ENCODE data around the gene RAB43.
"Not testable (repeated sequence)": the region's sequence is repeated elsewhere in the genome, so short reads cannot be mapped to it uniquely, and the experiment has no call there.

Gene RAB43

DNA sequence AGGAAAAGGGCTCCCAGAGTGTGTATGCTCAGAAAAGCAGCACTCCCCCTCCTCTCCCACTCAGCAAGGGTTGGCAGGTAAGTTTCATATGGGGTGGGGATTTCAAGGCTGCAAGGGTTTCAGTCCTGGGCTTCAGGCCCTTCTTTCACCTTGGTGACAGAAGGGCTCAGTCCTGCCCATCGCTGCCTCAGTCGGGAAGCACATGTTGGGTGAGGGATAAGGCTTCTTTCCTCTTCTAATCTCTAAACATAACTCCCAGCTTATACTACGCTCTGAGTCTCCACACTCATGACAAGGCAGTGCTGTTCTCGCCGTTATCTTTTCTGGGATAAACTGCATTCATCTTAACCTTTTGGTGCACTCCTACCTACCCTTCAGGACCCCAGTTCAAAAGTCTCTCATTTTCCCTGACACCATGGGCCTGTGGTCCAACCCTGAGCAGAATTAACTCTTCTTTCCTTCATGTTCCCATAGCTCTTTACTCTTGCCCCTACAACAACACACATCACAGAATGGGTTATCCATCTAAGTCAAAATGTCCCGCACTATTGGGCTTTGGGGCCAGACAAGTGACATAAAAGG, 17.0 kb downstream of the RAB43 start:
- Histone ChIP-seq H3K9me3 (ENCODE audit: control insufficient read depth, insufficient read depth, low read length) (no peaks in the 10 kb centered on the region), H3K36me3 (ENCODE audit: control insufficient read depth, insufficient read depth, low read length) (peaks cover 6% of the 10 kb centered on the region), H3K4me1 (ENCODE audit: control insufficient read depth, insufficient read depth, low read length) (no peaks in the 10 kb centered on the region), H3K9ac (ENCODE audit: low read depth, low read length) (no peak overlapping the region), H3K27me3 (ENCODE audit: control insufficient read depth, insufficient read depth, low read length) (no peaks in the 10 kb centered on the region), H3K4me3 (ENCODE audit: low read depth, low read length) (no peak overlapping the region)

DNA sequence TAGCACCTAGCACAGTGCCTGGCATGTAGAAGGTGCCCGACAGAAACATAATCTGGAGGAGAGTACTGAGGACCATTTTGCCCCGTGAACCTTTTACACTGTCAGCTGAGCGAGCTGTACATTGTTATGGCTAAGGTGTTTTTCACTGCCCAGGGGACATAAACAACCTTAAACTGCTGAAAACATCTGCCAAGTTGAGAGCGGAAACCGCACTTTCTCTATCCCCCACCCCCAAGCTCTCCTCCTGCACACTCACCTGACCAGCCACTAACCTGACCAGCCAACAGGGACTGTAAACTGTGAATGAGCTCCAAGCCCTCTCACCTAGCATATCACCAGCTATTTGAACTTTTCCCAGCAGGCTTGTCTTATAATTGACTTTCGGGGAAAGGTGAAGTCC, 17.6 kb downstream of the RAB43 start:
- Histone ChIP-seq H3K36me3 (ENCODE audit: control insufficient read depth, insufficient read depth, low read length) (peaks cover 6% of the 10 kb centered on the region), H3K27me3 (ENCODE audit: control insufficient read depth, insufficient read depth, low read length) (no peaks in the 10 kb centered on the region), H3K9ac (ENCODE audit: low read depth, low read length) (no peak overlapping the region), H3K4me1 (ENCODE audit: control insufficient read depth, insufficient read depth, low read length) (no peaks in the 10 kb centered on the region), H3K9me3 (ENCODE audit: control insufficient read depth, insufficient read depth, low read length) (no peaks in the 10 kb centered on the region), H3K4me3 (ENCODE audit: low read depth, low read length) (no peak overlapping the region)

DNA sequence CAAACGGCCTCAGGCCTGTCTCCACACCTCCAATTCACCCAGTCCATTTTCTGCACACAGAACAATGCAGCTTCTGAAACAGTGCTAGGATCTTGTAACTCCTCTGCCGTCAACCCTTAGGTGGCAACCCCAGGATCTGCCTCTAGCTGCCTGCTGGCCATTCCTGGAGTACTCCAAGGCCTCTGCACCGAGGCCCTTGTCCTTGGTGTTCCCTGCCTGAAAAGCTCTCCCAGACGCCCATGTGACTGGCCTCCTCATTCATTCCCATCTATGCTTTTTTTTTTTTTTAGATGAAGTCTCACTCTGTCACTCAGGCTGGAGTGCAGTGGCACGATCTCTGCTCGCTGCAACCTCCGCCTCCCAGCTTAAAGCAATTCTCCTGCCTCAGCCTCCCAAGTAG, 18.3 kb downstream of the RAB43 start:
- peaks cover 6% of the 10 kb centered on the region for H3K36me3 ChIP-seq (ENCODE audit: control insufficient read depth, insufficient read depth, low read length)
- no peak overlapping the region for H3K4me3 ChIP-seq (ENCODE audit: low read depth, low read length)

DNA sequence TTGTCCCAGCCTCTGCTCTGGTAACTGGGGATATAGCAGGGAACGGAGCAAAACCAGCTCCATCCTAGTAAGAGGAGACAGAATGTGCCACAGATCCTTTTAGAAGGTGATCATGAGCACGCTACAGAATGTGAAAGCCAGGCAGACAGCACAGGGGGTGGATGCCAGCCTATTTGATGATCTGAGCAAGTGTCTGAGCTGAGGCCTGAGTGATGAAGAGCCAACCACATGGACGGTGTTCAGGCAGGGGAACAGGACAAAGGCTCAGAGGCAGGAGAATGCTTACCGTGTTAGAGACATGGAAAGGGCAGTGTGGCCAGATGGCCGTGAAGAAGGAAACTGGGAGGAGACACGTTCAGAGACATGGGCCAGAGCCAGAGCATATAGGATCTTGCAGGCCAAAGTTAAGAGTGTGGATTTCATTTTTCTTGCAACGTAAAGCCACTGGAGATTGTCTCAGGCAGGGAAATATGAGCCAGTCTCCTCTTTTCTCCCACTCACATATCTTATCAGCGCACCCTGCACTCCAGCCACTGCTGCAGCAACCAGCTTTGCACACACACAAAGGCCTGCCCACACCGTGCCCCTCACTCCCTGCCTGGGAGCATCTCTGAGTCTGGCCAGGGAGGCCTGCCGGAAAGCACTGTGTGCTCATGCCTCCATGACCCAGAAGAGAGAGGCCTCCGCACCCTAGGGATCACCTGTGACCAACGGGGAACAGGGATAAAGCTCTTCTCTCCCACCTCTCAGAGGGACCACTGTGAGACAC, 20.1 kb downstream of the RAB43 start:
- Histone ChIP-seq H3K4me1 (ENCODE audit: control insufficient read depth, insufficient read depth, low read length) (no peaks in the 10 kb centered on the region), H3K9me3 (ENCODE audit: control insufficient read depth, insufficient read depth, low read length) (no peaks in the 10 kb centered on the region), H3K4me3 (ENCODE audit: low read depth, low read length) (no peak overlapping the region), H3K36me3 (ENCODE audit: control insufficient read depth, insufficient read depth, low read length) (peaks cover 6% of the 10 kb centered on the region), H3K9ac (ENCODE audit: low read depth, low read length) (no peak overlapping the region), H3K27me3 (ENCODE audit: control insufficient read depth, insufficient read depth, low read length) (no peaks in the 10 kb centered on the region)

More for the DNA sequence above, 18.3 kb downstream of the RAB43 start:
- Histone ChIP-seq H3K4me1 (ENCODE audit: control insufficient read depth, insufficient read depth, low read length) (no peaks in the 10 kb centered on the region), H3K27me3 (ENCODE audit: control insufficient read depth, insufficient read depth, low read length) (no peaks in the 10 kb centered on the region), H3K9ac (ENCODE audit: low read depth, low read length) (no peak overlapping the region), H3K9me3 (ENCODE audit: control insufficient read depth, insufficient read depth, low read length) (no peaks in the 10 kb centered on the region)

DNA sequence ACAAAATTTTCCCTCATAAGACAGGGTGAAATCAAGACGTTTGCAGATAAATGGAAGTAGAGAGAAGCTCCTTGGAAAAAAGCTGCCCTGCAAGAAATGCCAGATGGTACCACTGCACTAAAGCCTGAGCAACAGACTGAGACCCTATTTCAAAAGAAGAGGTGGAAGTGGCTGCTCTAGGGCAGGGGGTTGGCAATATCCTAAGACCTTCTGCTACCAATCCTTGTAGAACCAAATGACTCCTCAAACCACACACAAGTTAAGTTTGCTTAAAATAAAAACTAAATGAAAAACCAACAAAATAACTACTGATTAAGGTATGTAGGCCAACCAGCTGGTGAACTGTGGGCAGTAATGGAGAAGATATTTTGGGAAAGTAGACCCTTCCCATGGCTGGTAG, 21.3 kb downstream of the RAB43 start:
- H3K4me1 ChIP-seq (ENCODE audit: control insufficient read depth, insufficient read depth, low read length): no peaks in the 10 kb centered on the region
- H3K9ac ChIP-seq (ENCODE audit: low read depth, low read length): no peak overlapping the region
- H3K27me3 ChIP-seq (ENCODE audit: control insufficient read depth, insufficient read depth, low read length): no peaks in the 10 kb centered on the region
- no peak overlapping the region for H3K4me3 ChIP-seq (ENCODE audit: low read depth, low read length)
- peaks cover 6% of the 10 kb centered on the region for H3K36me3 ChIP-seq (ENCODE audit: control insufficient read depth, insufficient read depth, low read length)
- no peaks in the 10 kb centered on the region for H3K9me3 ChIP-seq (ENCODE audit: control insufficient read depth, insufficient read depth, low read length)

DNA sequence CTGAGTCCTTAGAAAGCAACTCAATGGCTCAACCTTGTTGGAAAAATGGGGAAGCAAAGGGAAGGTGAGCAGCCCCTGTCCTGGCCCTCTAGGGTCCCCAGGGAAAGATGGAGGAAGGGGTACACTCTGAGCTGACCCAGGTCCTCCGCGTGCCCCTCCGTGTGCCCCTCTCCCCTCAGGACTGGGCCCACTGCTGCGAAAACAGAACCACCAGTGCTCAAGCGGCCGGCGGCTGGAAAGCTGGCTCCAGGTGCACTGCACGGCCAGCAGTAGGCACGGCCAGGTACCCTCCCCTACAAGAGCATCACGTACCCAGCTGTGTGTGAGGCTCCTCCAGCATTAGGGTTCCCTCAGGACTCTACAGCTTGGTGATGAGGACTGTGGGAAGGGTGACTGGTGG, 26.3 kb downstream of the RAB43 start:
- H3K9me3 ChIP-seq (ENCODE audit: control insufficient read depth, insufficient read depth, low read length): no peaks in the 10 kb centered on the region
- no peaks in the 10 kb centered on the region for H3K4me1 ChIP-seq (ENCODE audit: control insufficient read depth, insufficient read depth, low read length)
- no peak overlapping the region for H3K4me3 ChIP-seq (ENCODE audit: low read depth, low read length)
- no peak overlapping the region for H3K9ac ChIP-seq (ENCODE audit: low read depth, low read length)
- H3K27me3 ChIP-seq (ENCODE audit: control insufficient read depth, insufficient read depth, low read length): no peaks in the 10 kb centered on the region
- peaks cover 10% of the 10 kb centered on the region for H3K36me3 ChIP-seq (ENCODE audit: control insufficient read depth, insufficient read depth, low read length)

DNA sequence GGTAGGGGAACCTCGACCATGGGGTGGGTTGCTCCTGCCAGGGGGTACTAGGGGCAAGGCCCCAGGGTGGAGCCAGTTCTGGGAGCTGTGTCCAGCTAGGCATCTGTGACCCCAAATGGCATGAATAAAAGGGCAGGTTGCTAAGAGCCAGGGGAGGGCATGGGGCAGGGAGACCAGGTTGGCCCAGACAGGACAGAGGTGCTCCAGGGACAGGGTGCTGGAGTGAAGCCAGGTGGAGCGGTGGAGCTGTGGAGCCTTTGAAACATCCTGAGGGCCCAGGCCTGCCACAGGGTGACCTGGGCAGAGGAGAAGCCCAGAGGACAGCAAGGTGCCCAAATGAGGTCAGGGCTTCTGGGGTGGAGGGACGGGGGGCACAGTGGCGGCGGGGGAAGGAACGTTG, 33.3 kb downstream of the RAB43 start:
- H3K4me1 ChIP-seq (ENCODE audit: control insufficient read depth, insufficient read depth, low read length); H3K4me3 ChIP-seq (ENCODE audit: low read depth, low read length); H3K9me3 ChIP-seq (ENCODE audit: control insufficient read depth, insufficient read depth, low read length); H3K27me3 ChIP-seq (ENCODE audit: control insufficient read depth, insufficient read depth, low read length); H3K9ac ChIP-seq (ENCODE audit: low read depth, low read length); H3K36me3 ChIP-seq (ENCODE audit: control insufficient read depth, insufficient read depth, low read length): not testable (repeated sequence)

DNA sequence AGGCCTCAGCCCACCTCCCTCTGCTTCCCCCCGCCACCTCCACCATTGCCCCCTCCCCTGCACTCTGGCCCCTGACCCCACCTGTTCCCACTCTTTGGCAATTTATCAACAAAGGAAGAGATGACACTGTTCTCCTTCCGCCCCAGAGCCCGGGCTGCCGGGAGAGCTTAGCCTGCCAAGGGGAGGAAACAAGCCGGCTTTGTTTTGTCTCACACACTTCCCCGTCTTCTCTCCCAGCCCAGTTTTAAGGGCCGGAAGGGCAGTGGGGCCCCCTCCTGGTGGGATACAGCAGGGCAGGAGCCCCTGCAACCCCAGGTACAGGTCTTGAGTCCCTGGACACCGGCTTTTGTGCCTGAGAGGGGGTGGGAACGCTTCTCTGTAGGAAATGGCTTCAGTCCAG, 33.7 kb downstream of the RAB43 start:
- H3K4me3 ChIP-seq (ENCODE audit: low read depth, low read length); H3K9me3 ChIP-seq (ENCODE audit: control insufficient read depth, insufficient read depth, low read length); H3K27me3 ChIP-seq (ENCODE audit: control insufficient read depth, insufficient read depth, low read length); H3K36me3 ChIP-seq (ENCODE audit: control insufficient read depth, insufficient read depth, low read length); H3K9ac ChIP-seq (ENCODE audit: low read depth, low read length); H3K4me1 ChIP-seq (ENCODE audit: control insufficient read depth, insufficient read depth, low read length): not testable (repeated sequence)

DNA sequence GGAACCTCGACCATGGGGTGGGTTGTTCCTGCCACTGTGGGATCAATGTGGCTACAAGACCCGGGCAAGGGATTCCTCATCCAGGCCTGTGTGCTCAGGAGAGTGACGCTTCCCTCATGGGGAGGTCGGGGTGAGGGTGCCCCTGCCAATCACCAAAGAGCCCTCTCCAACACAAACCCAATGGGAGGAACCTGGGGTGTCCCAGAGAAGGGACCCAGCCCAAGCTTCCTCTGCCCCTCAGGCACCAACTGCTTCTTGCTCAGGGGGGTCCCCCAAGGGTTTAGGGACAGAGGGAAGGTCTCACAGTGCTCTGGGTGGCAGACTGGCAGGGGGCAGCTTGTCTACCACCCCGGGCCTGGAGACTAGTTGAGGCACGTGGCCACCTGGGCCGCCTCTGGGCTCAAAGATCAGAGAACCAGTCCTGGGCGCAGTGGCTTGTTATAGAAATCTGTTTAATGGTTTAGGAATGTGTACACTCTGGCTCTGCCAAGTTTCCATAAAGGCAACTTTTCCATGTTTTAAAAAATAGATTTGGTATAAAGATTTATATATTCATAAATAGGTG, 34.4 kb downstream of the RAB43 start:
- Histone ChIP-seq H3K4me3 (ENCODE audit: low read depth, low read length) (no peak overlapping the region), H3K9ac (ENCODE audit: low read depth, low read length) (no peak overlapping the region), H3K4me1 (ENCODE audit: control insufficient read depth, insufficient read depth, low read length) (no peaks in the 10 kb centered on the region), H3K36me3 (ENCODE audit: control insufficient read depth, insufficient read depth, low read length) (peaks cover 2% of the 10 kb centered on the region), H3K9me3 (ENCODE audit: control insufficient read depth, insufficient read depth, low read length) (no peaks in the 10 kb centered on the region), H3K27me3 (ENCODE audit: control insufficient read depth, insufficient read depth, low read length) (no peaks in the 10 kb centered on the region)

DNA sequence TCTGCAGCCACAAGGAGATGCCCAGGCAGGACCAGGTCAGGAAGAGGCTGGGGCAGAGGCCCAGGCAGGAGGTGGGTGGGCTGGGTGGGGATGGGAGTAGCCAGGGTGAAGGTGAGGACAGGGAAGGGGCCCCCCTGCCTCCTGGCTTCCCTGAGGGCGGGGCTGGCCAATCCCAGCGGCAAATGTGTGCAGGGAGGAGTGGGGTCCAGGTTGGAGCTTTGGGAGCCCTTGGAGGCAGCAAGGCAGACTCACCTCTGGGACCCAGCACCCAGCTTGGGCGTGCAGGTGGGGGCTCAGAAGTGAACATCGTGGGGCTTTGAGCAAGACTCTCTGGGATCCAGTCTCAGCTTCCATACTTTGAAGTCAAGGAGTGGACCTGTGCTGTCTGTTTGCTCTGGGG, 35.8 kb downstream of the RAB43 start:
- Histone ChIP-seq H3K4me3 (ENCODE audit: low read depth, low read length) (no peak overlapping the region), H3K9me3 (ENCODE audit: control insufficient read depth, insufficient read depth, low read length) (no peaks in the 10 kb centered on the region)

DNA sequence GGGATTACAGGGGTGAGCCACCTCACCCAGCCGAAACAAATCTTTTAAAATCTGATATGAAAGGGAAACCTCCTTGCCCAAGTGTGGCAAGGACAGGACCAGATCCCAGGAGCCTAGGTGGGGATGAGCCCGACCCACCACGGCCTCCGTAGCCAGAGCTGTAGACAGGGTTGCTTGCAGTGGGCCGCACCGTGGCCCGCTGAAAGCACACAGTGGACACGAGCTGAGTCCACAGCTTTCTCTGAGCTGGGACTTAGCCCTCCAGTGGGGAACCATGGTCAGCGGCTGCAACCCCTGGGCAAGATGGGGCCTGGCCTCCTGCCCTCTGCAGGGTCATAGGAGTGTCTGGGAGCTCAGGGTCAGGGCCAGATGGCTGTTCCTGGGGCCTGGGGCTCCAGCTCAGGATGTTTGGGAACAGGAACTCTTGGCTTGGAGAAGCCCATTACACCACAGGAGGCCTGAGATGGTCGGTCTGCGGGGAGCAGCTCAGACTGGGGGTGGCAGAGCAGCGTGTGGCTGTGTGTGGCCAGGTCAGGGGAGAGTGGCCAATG, 36.4 kb downstream of the RAB43 start:
- H3K27me3 ChIP-seq (ENCODE audit: control insufficient read depth, insufficient read depth, low read length): no peaks in the 10 kb centered on the region
- H3K9ac ChIP-seq (ENCODE audit: low read depth, low read length): no peak overlapping the region
- H3K36me3 ChIP-seq (ENCODE audit: control insufficient read depth, insufficient read depth, low read length): no peaks in the 10 kb centered on the region
- no peaks in the 10 kb centered on the region for H3K9me3 ChIP-seq (ENCODE audit: control insufficient read depth, insufficient read depth, low read length)
- no peaks in the 10 kb centered on the region for H3K4me1 ChIP-seq (ENCODE audit: control insufficient read depth, insufficient read depth, low read length)
- H3K4me3 ChIP-seq (ENCODE audit: low read depth, low read length): no peak overlapping the region

More for the DNA sequence above, 35.8 kb downstream of the RAB43 start:
- Histone ChIP-seq H3K27me3 (ENCODE audit: control insufficient read depth, insufficient read depth, low read length) (no peaks in the 10 kb centered on the region), H3K9ac (ENCODE audit: low read depth, low read length) (no peak overlapping the region), H3K36me3 (ENCODE audit: control insufficient read depth, insufficient read depth, low read length) (no peaks in the 10 kb centered on the region), H3K4me1 (ENCODE audit: control insufficient read depth, insufficient read depth, low read length) (no peaks in the 10 kb centered on the region)

DNA sequence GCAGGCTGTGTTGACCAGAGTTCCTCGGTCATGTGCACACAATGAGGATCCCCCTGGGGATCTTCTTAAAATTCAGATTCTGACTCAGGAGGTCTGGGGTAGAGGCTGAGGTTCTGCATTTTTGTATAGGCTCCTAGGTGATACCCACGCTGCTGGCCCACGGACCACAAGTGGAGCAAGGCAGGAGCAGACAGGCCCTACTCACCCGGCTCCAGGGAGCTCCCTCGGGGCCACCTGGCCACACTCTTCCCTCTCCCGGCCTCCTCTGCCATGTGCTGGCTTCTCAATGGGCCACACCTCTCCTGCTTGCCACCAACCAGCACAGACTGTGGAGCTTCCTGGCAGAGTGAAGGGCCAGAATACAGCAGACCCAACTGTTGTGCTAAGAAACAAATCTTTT, 37.1 kb downstream of the RAB43 start:
- no peaks in the 10 kb centered on the region for H3K36me3 ChIP-seq (ENCODE audit: control insufficient read depth, insufficient read depth, low read length)
- no peak overlapping the region for H3K9ac ChIP-seq (ENCODE audit: low read depth, low read length)
- H3K4me1 ChIP-seq (ENCODE audit: control insufficient read depth, insufficient read depth, low read length): no peaks in the 10 kb centered on the region
- no peak overlapping the region for H3K4me3 ChIP-seq (ENCODE audit: low read depth, low read length)
- H3K27me3 ChIP-seq (ENCODE audit: control insufficient read depth, insufficient read depth, low read length): no peaks in the 10 kb centered on the region
- H3K9me3 ChIP-seq (ENCODE audit: control insufficient read depth, insufficient read depth, low read length): no peaks in the 10 kb centered on the region
